LNCAP (cell line): ENCODE measurements around the gene DNMT1.

ENCODE experiments used
- TF ChIP-seq, protein P1 (sequence below): fragments of 450-650 bp; IDR thresholded peaks from 2 replicates; pipeline ENCODE4 v1.5.1; 2017; ENCODE audit warnings: mild to moderate bottlenecking

DNMT1 gene

DNA sequence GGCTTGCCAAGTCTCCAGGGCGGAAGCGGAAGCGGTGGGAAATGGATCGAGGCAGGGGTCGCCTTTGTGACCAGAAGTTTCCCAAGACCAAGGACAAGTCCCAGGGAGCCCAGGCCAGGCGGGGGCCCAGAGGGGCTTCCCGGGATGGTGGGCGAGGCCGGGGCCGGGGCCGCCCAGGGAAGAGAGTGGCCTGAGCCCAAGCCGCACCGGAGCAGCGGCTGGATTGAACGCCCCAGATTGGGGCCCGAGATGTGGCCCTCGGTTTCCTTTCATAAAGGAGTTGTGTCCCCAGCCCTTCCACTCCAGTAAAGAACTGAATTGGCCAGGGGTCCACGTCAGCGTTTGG, 83.8 kb downstream of the DNMT1 start:
- TF ChIP-seq, protein P1, sequence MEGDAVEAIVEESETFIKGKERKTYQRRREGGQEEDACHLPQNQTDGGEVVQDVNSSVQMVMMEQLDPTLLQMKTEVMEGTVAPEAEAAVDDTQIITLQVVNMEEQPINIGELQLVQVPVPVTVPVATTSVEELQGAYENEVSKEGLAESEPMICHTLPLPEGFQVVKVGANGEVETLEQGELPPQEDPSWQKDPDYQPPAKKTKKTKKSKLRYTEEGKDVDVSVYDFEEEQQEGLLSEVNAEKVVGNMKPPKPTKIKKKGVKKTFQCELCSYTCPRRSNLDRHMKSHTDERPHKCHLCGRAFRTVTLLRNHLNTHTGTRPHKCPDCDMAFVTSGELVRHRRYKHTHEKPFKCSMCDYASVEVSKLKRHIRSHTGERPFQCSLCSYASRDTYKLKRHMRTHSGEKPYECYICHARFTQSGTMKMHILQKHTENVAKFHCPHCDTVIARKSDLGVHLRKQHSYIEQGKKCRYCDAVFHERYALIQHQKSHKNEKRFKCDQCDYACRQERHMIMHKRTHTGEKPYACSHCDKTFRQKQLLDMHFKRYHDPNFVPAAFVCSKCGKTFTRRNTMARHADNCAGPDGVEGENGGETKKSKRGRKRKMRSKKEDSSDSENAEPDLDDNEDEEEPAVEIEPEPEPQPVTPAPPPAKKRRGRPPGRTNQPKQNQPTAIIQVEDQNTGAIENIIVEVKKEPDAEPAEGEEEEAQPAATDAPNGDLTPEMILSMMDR, result no peak

DNA sequence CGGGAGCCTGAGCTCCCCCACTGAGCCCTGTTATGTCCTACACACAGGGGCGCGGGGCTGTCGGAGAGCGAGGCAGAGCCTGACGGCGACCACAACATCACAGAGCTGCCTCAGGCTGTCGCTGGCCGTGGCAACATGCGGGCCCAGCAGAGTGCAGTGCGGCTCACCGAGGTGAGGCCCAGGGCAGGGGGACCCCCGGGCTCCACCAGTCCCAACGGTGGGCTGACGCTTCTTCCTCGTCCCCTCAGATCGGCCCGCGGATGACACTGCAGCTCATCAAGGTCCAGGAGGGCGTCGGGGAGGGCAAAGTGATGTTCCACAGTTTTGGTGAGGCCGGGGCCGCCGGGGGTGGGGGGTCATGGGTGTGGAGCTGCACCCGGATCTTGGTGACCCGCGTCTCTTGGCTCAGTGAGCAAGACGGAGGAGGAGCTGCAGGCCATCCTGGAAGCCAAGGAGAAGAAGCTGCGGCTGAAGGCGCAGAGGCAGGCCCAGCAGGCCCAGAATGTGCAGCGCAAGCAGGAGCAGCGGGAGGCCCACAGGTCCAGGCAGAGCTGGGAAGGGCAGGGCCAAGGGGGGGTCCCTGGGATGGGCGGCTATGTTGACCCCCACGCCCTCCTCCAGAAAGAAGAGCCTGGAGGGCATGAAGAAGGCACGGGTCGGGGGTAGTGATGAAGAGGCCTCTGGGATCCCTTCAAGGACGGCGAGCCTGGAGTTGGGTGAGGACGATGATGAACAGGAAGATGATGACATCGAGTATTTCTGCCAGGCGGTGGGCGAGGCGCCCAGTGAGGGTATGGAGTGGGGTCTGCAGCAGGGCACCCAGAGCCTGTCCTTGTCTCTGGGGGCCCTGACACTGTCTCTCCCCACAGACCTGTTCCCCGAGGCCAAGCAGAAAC, 84.4 kb downstream of the DNMT1 start:
- TF ChIP-seq, protein P1, result no peak

DNA sequence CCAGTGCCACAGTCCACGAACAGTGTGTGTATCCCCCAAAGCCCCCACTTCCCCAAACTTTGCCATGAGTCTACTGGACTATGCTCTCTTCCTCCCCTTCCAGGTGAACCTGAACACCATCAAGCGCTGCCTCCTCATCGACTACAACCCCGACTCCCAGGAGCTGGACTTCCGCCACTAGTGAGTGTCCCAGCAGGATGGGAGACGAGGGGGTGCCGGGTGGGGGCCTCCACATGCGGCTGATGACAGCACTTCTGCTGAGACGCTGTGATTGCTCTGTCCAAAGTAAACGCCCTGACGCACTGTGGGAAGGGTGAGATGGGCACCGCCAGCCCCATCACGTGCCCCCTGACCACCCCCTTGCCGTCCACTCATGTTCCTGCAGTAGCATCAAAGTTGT, 85.2 kb downstream of the DNMT1 start:
- TF ChIP-seq, protein P1, result no peak

DNA sequence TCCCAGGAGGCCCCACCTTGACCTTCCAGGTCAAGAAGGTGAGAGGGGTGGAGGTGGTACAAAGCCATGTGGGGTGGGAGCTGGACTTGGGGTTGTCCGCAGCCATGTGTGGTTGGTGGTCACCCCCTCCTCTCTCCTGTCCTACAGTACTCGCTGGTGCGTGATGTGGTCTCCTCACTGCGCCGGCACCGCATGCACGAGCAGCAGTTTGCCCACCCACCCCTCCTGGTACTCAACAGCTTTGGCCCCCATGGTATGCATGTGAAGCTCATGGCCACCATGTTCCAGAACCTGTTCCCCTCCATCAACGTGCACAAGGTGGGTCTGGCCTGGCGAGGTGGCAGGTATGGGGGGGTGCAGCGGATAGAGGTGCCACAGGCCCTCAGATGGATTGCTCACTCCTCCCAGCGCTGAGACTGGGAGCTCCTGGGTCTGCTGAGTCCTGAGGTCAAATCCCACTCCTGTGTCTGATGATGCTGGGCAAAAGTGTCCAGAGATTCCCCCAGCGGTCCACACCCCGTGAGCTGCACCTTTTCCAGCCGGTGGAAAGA, 86.9 kb downstream of the DNMT1 start:
- TF ChIP-seq, protein P1, result no peak

DNA sequence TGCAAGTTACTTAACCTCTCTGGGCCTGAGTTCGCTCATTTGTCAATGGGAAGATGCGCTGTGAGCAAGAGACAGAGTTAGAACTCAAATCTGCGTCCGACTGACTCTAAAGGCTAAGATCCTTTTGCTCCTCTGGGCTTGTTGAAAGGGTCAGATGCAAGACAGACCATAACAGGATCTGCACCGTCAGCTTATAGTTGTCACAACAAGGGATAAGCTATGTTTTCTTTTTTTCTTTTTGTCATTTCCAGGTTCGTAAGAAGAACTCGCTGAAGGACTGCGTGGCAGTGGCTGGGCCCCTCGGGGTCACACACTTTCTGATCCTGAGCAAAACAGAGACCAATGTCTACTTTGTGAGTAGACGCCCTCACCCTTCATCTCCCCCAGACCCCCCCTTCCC, 87.5 kb downstream of the DNMT1 start:
- TF ChIP-seq, protein P1, result no peak

DNA sequence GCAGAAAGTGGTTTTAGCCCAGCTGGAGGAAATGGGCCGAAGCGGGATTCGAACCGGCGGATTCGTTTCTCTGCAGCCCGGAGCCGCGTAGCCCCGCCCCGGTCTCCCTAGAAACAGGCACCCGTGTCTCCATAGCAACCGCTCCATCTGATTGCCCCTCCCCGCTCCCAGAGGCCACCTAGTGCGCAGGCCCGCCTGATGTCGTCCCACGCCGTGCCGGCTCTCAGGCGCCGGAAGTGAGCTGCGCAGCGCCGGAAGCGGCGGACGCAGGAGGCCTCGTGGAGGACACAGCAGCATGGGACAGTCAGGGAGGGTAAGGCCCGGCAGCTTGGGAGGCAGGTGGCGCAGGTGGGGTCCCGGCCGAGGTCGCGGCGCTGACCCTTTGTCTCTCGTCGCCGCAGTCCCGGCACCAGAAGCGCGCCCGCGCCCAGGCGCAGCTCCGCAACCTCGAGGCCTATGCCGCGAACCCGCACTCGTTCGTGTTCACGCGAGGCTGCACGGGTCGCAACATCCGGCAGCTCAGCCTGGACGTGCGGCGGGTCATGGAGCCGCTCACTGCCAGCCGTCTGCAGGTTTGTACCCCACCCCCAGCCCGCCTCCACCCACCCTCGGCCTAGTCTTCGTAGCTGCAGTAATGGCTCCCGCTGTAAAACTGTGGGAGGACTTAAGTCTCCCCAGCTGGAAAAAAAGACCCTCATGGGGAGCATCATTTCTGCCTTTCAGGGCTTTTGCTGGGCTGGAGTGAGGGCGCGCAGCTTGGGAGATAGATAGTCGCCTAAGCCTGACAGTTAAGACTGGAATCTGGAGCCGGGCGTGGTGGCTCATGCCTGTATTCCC, 88.4 kb downstream of the DNMT1 start, which contains the start of gene PPAN:
TSS of gene PPAN (plus strand) at position 263 of the 837 bp plus-strand sequence. CDS start at position 296, 33 bp downstream.
- TF ChIP-seq, protein P1, result no peak

DNA sequence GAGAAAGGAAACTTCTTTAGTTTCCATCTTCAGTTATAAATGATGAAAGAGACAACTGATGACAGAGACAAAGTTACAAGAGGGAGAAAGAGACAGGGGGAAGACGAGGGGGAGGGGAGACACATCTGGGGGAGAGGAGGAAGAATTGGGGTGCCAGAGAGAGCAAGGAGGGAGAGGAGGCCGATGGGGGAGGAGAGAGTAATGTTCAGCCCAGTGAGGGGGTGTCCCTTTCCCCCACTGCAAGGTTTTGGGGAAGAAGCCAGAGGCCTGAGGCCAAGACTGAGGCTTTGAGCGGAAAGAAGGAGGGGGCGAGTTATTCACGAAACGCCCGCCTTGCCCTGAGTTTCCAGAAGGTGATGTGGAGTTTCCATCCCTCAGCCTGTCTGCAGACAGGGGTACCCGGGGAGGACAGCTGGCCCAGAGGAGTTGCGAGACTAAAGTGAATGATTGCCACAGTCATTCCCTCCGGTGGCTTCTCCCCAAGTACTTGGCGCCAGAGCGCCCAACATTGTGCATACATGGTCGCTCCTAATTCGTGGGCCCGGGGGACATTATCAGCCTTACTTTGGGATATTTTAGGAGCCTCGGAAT, 89.1 kb downstream of the DNMT1 start:
- TF ChIP-seq, protein P1, result no peak
